HCT116 (cell line): ENCODE results near the gene EOLA2. TPM values are rescaled to one million over a fixed set of nuclear protein-coding genes. Genes with fewer than 3 reads are reported as not detected.

ENCODE experiments used
- ATAC-seq: fragments of 200-7000 bp; cut with Tn5 transposase; 2 replicates; pipeline ENCODE4 v1.9.1; 2020; ENCODE audit warnings: mild to moderate bottlenecking, moderate library complexity
- BruUV-seq: library from RNA; stranded (reverse); fragments of 400-500 nt; replicated peaks from 2 replicates; lab custom pipeline; 2021; lab: Mats Ljungman, UMichigan
- CTCF ChIA-PET: fragments of 300-600 bp; sonication (Branson Sonifier 250); formaldehyde crosslinking; loops from one replicate; lab custom pipeline; 2021; ENCODE audit warnings: antibody characterized with exemption; lab: Charles Lee
- POLR2A ChIA-PET: fragments of 300-600, 350-600 bp; sonication (Branson Sonifier 250); formaldehyde crosslinking; loops from one replicate; lab custom pipeline; 2021; ENCODE audit warnings: antibody characterized with exemption; lab: Charles Lee
- RAD21 ChIA-PET, 2 experiments: fragments of 300-600 bp; sonication (Branson Sonifier 250); formaldehyde crosslinking; loops; one replicate each; lab custom pipeline; 2023; ENCODE audit warnings: low total read pairs in 2 of 2; ENCODE audit not compliant: uncharacterized antibody in 2 of 2, unreplicated experiment in 2 of 2, low non-redundant PET in 1 of 2; lab: Charles Lee
- DNase-seq: peaks from one replicate; pipeline ENCODE4 v3.0.0-alpha.2; 2010; ENCODE audit warnings: low read depth, low spot score
- H2AFZ ChIP-seq: fragments of 200-600 bp; shearing (Covaris generic), sonication (generic); 2 replicates; pipeline ENCODE4 v1.6.1; 2017; ENCODE audit warnings: low read depth, mixed run types, mixed read lengths, antibody characterized with exemption, low read length; ENCODE audit not compliant: poor library complexity, severe bottlenecking
- H3K27ac ChIP-seq: 2 replicates; pipeline ENCODE4 v1.5.1; 2012; ENCODE audit warnings: low read depth, low read length
- H3K27me3 ChIP-seq: fragments of 200-600 bp; sonication (generic); 2 replicates; pipeline ENCODE4 v1.6.1; 2016; ENCODE audit warnings: mixed run types, low read length, mixed read lengths; ENCODE audit not compliant: insufficient read depth
- H3K36me3 ChIP-seq, 2 experiments: fragments of 200-500 bp in 1 of 2; fragments of 200-600 bp in 1 of 2; sonication (Bioruptor generic) in 1 of 2; sonication (generic) in 1 of 2; 2 replicates each; pipeline versions ENCODE4 v1.5.1 to v1.6.1; 2014 to 2016; ENCODE audit warnings: low read length in 2 of 2, inconsistent platforms in 1 of 2, mixed read lengths in 1 of 2, mixed run types in 1 of 2; ENCODE audit not compliant: insufficient read depth in 2 of 2, control insufficient read depth in 1 of 2
- H3K4me1 ChIP-seq, 2 experiments: fragments of 200-600 bp in 1 of 2; sonication (generic) in 1 of 2; 2 replicates each; pipeline versions ENCODE4 v1.5.1 to v1.6.1; 2012 to 2017; ENCODE audit warnings: low read length in 2 of 2, inconsistent platforms in 1 of 2, mild to moderate bottlenecking in 1 of 2, mixed read lengths in 1 of 2, mixed run types in 1 of 2, moderate library complexity in 1 of 2; ENCODE audit not compliant: insufficient read depth in 2 of 2, control insufficient read depth in 1 of 2
- H3K4me2 ChIP-seq: fragments of 200-600 bp; sonication (generic); 2 replicates; pipeline ENCODE4 v1.6.1; 2017; ENCODE audit warnings: mixed run types, low read length, mixed read lengths
- H3K4me3 ChIP-seq, 2 experiments: fragments of 200-600 bp in 1 of 2; sonication (generic) in 1 of 2; replicated peaks in 1 of 2; 2 replicates each; pipeline ENCODE4 v1.5.1; 2011 to 2016; ENCODE audit warnings: low read length in 2 of 2, control low read depth in 1 of 2, low read depth in 1 of 2, mild to moderate bottlenecking in 1 of 2, mixed read lengths in 1 of 2, mixed run types in 1 of 2
- H3K79me2 ChIP-seq: fragments of 200-600 bp; sonication (generic); 2 replicates; pipeline ENCODE4 v1.6.1; 2017; ENCODE audit warnings: mild to moderate bottlenecking, mixed run types, low read length, moderate library complexity, mixed read lengths; ENCODE audit not compliant: insufficient read depth
- H3K9ac ChIP-seq: fragments of 200-600 bp; sonication (generic); 2 replicates; pipeline ENCODE4 v1.6.1; 2016; ENCODE audit warnings: low read length, mixed read lengths
- H3K9me2 ChIP-seq: fragments of 200-600 bp; sonication (generic), shearing (Covaris generic); 2 replicates; pipeline ENCODE4 v1.6.1; 2017; ENCODE audit warnings: mixed run types, mild to moderate bottlenecking, moderate library complexity; ENCODE audit not compliant: insufficient read depth
- H3K9me3 ChIP-seq, 2 experiments: fragments of 200-500 bp in 1 of 2; fragments of 200-600 bp in 1 of 2; sonication (Bioruptor generic) in 1 of 2; sonication (generic) in 1 of 2; 2 replicates each; pipeline ENCODE4 v1.6.1; 2014 to 2017; ENCODE audit warnings: low read length in 2 of 2, mixed read lengths in 2 of 2, inconsistent platforms in 1 of 2, low read depth in 1 of 2, mild to moderate bottlenecking in 1 of 2, mixed run types in 1 of 2, moderate library complexity in 1 of 2; ENCODE audit not compliant: control insufficient read depth in 1 of 2, insufficient read depth in 1 of 2
- H4K20me1 ChIP-seq: fragments of 200-600 bp; sonication (generic), shearing (Covaris generic); 2 replicates; pipeline ENCODE4 v1.6.1; 2017; ENCODE audit warnings: mixed run types, mild to moderate bottlenecking, moderate library complexity; ENCODE audit not compliant: insufficient read depth
- CBX3 ChIP-seq: IDR thresholded peaks from 2 replicates; pipeline ENCODE4 v1.6.1; 2012; ENCODE audit warnings: low read depth
- CEBPB ChIP-seq: IDR thresholded peaks from 2 replicates; pipeline ENCODE4 v1.6.1; 2012; ENCODE audit warnings: low read depth
- CTCF ChIP-seq, 3 experiments: fragments of 200-600 bp in 1 of 3; sonication (generic) in 1 of 3; IDR thresholded peaks in 2 of 3; conservative IDR thresholded peaks in 1 of 3; 2 replicates each; pipeline ENCODE4 v1.5.1; 2012 to 2017; ENCODE audit warnings: low read depth in 2 of 3, low read length in 2 of 3, antibody characterized with exemption in 1 of 3, borderline replicate concordance in 1 of 3, control low read depth in 1 of 3, mild to moderate bottlenecking in 1 of 3, mixed read lengths in 1 of 3, mixed run types in 1 of 3, moderate library complexity in 1 of 3; ENCODE audit not compliant: insufficient read depth in 1 of 3
- EGR1 ChIP-seq: IDR thresholded peaks from 2 replicates; pipeline ENCODE4 v1.6.1; 2012; ENCODE audit warnings: low read depth
- ELF1 ChIP-seq: IDR thresholded peaks from 2 replicates; pipeline ENCODE4 v1.6.1; 2012; ENCODE audit warnings: low read depth, borderline replicate concordance
- EZH2 ChIP-seq: fragments of 200-600 bp; sonication (generic); IDR thresholded peaks from 2 replicates; pipeline ENCODE4 v1.6.1; 2017; ENCODE audit warnings: antibody characterized with exemption, mixed run types
- JUND ChIP-seq: IDR thresholded peaks from 2 replicates; pipeline ENCODE4 v1.6.1; 2012
- POLR2A ChIP-seq: IDR thresholded peaks from 2 replicates; pipeline ENCODE4 v1.7.0; 2011; ENCODE audit warnings: borderline replicate concordance; ENCODE audit not compliant: insufficient read depth, insufficient read length; ENCODE audit errors: extremely low read depth
- POLR2AphosphoS5 ChIP-seq: IDR thresholded peaks from 2 replicates; pipeline ENCODE4 v1.6.1; 2011; ENCODE audit warnings: mild to moderate bottlenecking, low read depth, low read length, moderate library complexity
- RAD21 ChIP-seq: IDR thresholded peaks from 2 replicates; pipeline ENCODE4 v1.6.1; 2012; ENCODE audit warnings: low read depth, mild to moderate bottlenecking
- REST ChIP-seq: IDR thresholded peaks from 2 replicates; pipeline ENCODE4 v1.6.1; 2012; ENCODE audit warnings: low read depth
- SP1 ChIP-seq: IDR thresholded peaks from 2 replicates; pipeline ENCODE4 v1.6.1; 2012; ENCODE audit warnings: low read depth
- SRF ChIP-seq: IDR thresholded peaks from 2 replicates; pipeline ENCODE4 v1.6.1; 2012; ENCODE audit warnings: low read depth
- TCF7L2 ChIP-seq: IDR thresholded peaks from 2 replicates; pipeline ENCODE4 v1.7.0; 2011; ENCODE audit warnings: borderline replicate concordance, inconsistent platforms; ENCODE audit not compliant: insufficient read depth, insufficient read length; ENCODE audit errors: extremely low read depth
- YY1 ChIP-seq: IDR thresholded peaks from 2 replicates; pipeline ENCODE4 v1.6.1; 2011; ENCODE audit warnings: low read length, low read depth, moderate library complexity, mild to moderate bottlenecking; ENCODE audit not compliant: insufficient replicate concordance; ENCODE audit errors: extremely low read depth
- ZFX ChIP-seq: fragments of 450-650 bp; IDR thresholded peaks from 2 replicates; pipeline ENCODE4 v1.6.1; 2017
- ZNF274 ChIP-seq: fragments of 200-500 bp; sonication (Bioruptor generic); IDR thresholded peaks from 2 replicates; pipeline ENCODE4 v1.6.1; 2014; ENCODE audit warnings: mild to moderate bottlenecking, low read depth, low read length, inconsistent platforms
- intact Hi-C: fragments of 100-400 bp; cut with micrococcal nuclease; formaldehyde crosslinking; loops from 2 replicates; pipeline ENCODE4 v1.10.0; 2022
- total RNA-seq: library from RNA; stranded (reverse); gene quantifications from one replicate; pipeline ENCODE4 v1.2.1, GENCODE V29; 2021; ENCODE audit not compliant: unreplicated experiment
- TF ChIP-seq, protein P1 (sequence below): IDR thresholded peaks from 2 replicates; pipeline ENCODE4 v1.6.1; 2012

EOLA2 gene
- total RNA-seq, 1 experiment from 2014 or later, result 26.4 TPM

DNA sequence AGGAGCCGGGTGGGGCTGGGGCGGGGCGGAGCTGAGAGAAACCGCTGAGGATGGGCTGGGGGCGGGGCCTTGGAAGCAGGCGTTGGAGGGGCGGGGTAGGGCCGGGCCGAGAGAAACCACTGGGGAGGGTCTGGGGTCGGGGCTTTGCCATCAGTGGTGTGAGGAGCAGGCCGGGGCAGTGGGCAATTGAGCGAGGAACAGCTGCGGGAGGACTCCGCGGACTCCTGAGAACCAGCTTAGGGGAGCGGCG is 1.3 kb upstream of the EOLA2 start:
- ATAC-seq, result peak; percentile 43; the same call in 1 of the 2 replicates
- POLR2A ChIA-PET, result interaction anchor here (1.0 kb wide), 1 partner anchor 9 kb away, joined by 3 read pairs; no protein-coding TSS in a partner anchor
- RAD21 ChIA-PET, result interaction anchor here in 1 of 2 experiments (1.1 kb wide), 1 partner anchor 424 kb away, joined by 3 read pairs; the partner anchor contains the start of gene MAMLD1

More for the DNA sequence above, 1.3 kb upstream of the EOLA2 start:
- H3K4me1 ChIP-seq, result peaks cover 0 to 9% of the 10 kb centered on the region in 2 experiments; a peak in 1 of 4 replicates
- H3K27ac ChIP-seq, result peak overlapping the region; percentile 80
- no peak for DNase-seq
- no peaks in the 10 kb centered on the region for H4K20me1 ChIP-seq
- no peaks in the 10 kb centered on the region; a peak in 1 of 4 replicates for H3K36me3 ChIP-seq
- H3K4me2 ChIP-seq, result peak overlapping the region; percentile 74
- H3K79me2 ChIP-seq, result peaks cover 10% of the 10 kb centered on the region; the same call in 1 of the 2 replicates
- H3K9ac ChIP-seq, result peak overlapping the region; percentile 65
- no peaks in the 10 kb centered on the region for H3K9me2 ChIP-seq
- no peaks in the 10 kb centered on the region for H3K27me3 ChIP-seq
- H3K9me3 ChIP-seq, result no peaks in the 10 kb centered on the region
- no TSS peak for BruUV-seq
- TF ChIP-seq POLR2A (no peak), EGR1 (no peak), POLR2AphosphoS5 (no peak), JUND (no peak), ZNF274 (no peak), ZFX (no peak), ELF1 (no peak), CEBPB (no peak), CTCF (IDR thresholded peaks at IDR 0.05 in 2 of 3, conservative IDR thresholded peaks at IDR 0.05 in 1 of 3; ENCODE audit: borderline replicate concordance in 1 of 3, insufficient read depth in 1 of 3, low read depth in 2 of 3, low read length in 2 of 3) (no peak), CBX3 (no peak), RAD21 (no peak), SRF (no peak), YY1 (no peak), EZH2 (no peak), REST (no peak), TCF7L2 (no peak), SP1 (no peak)
- TF ChIP-seq, protein P1, sequence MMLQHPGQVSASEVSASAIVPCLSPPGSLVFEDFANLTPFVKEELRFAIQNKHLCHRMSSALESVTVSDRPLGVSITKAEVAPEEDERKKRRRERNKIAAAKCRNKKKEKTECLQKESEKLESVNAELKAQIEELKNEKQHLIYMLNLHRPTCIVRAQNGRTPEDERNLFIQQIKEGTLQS, result no peak
- CTCF ChIA-PET, result interaction anchor here (0.9 to 1.6 kb wide), 4 partner anchors 10 to 547 kb away, joined by 3 to 4 read pairs (median 4); no protein-coding TSS in a partner anchor
- H3K4me3 ChIP-seq, result peak overlapping the region; percentile 44 to 55
- H2AFZ ChIP-seq, result no peak overlapping the region
- intact Hi-C loops, result loop anchor here (5.0 kb wide), 1 partner anchor 958 kb away; the partner anchor contains the start of gene CD99L2
